Measurements from ENCODE around the gene NRROS.

The NRROS gene

DNA sequence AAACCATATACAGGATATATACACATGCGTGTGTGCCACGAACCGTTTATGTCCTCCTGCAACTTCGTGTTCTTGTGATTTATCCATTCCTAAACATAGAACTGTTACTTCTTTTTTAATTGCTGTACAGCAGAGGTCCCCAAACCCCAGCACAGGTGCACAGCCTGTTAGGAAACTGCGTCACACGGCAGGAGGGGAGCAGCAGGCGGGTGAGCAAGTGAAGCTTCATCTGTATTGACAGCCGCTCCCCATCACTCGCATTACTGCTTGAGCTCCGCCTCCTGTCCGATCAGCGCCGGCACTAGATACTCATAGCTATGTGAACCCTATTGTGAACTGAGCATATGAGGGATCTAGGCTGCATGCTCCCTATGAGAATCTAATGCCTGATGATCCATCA is 34.9 kb upstream of the NRROS start:
- H3K9ac ChIP-seq (ENCODE audit: low read length) = no peak overlapping the region
- no peaks in the 10 kb centered on the region for H3K27me3 ChIP-seq (ENCODE audit: insufficient read depth, low read length)
- no peak overlapping the region for H3K4me3 ChIP-seq (ENCODE audit: low read depth, low read length)
- no peak overlapping the region for H3K4ac ChIP-seq (ENCODE audit: low read depth, low read length)
- H3K36me3 ChIP-seq (ENCODE audit: control insufficient read depth in 1 of 2, insufficient read depth in 2 of 2, low read length in 2 of 2) = no peaks in the 10 kb centered on the region
- no peak overlapping the region for H3K4me2 ChIP-seq (ENCODE audit: low read length)
- no CpG with 5 or more reads among the region's 13 CpGs for WGBS (ENCODE audit: extremely low coverage, insufficient coverage, insufficient read length)
- DNase-seq = no peak
- no peaks in the 10 kb centered on the region for H3K4me1 ChIP-seq (ENCODE audit: control insufficient read depth in 1 of 2, insufficient read depth in 2 of 2, low read length in 2 of 2)
- no peak overlapping the region for H4K12ac ChIP-seq (ENCODE audit: low read depth, low read length)
- H4K91ac ChIP-seq (ENCODE audit: low read depth, low read length) = no peak overlapping the region
- no peak overlapping the region for H3K18ac ChIP-seq (ENCODE audit: low read length)
- H2BK120ac ChIP-seq (ENCODE audit: insufficient read depth, low read length, poor library complexity) = no peak overlapping the region
- H3K23ac ChIP-seq (ENCODE audit: low read length) = no peak overlapping the region
- no peak overlapping the region for H3K14ac ChIP-seq (ENCODE audit: low read length)
- no peak overlapping the region for H3K27ac ChIP-seq (ENCODE audit: low read depth, low read length)
- H3K9me3 ChIP-seq (ENCODE audit: insufficient read depth, low read depth, low read length) = no peaks in the 10 kb centered on the region
- no peak overlapping the region for H2BK12ac ChIP-seq (ENCODE audit: low read length)
- no peak overlapping the region for H4K8ac ChIP-seq (ENCODE audit: low read depth, low read length)
- H2BK5ac ChIP-seq (ENCODE audit: low read depth, low read length, poor library complexity) = no peak overlapping the region
- H3K79me2 ChIP-seq (ENCODE audit: control insufficient read depth, insufficient read depth, low read length, poor library complexity) = no peaks in the 10 kb centered on the region
- no peaks in the 10 kb centered on the region for H3K79me1 ChIP-seq (ENCODE audit: low read length)
- H2AFZ ChIP-seq (ENCODE audit: insufficient read depth, low read length, poor library complexity) = no peak overlapping the region
- H2AK5ac ChIP-seq (ENCODE audit: low read length) = no peak overlapping the region

DNA sequence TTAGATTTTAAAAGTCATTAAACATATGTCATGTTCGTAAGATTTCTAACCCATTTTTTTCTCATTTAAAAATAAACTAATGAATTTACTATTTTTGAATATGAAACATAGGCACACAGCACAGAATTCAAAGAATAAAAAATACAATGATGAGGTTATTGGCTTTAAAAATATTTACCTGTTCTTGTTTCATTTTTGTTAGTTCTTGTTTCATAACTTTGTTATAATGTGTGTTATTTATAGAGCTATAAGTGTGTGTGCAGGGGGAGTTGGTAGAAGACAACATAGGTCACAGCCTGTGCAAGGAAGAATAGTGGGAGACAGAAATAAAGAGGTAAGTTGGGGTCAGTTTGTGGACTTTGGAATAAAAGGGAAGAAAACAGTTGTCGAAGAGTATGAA is 30.8 kb upstream of the NRROS start:
- H3K9ac ChIP-seq (ENCODE audit: low read length) = no peak overlapping the region
- H2BK12ac ChIP-seq (ENCODE audit: low read length) = no peak overlapping the region
- WGBS (ENCODE audit: extremely low coverage, insufficient coverage, insufficient read length) = no CpG with 5 or more reads among the region's 2 CpGs
- H4K8ac ChIP-seq (ENCODE audit: low read depth, low read length) = no peak overlapping the region
- peaks cover 6 to 7% of the 10 kb centered on the region in 2 experiments for H3K4me1 ChIP-seq (ENCODE audit: control insufficient read depth in 1 of 2, insufficient read depth in 2 of 2, low read length in 2 of 2)
- H4K91ac ChIP-seq (ENCODE audit: low read depth, low read length) = no peak overlapping the region
- no peak overlapping the region for H3K27ac ChIP-seq (ENCODE audit: low read depth, low read length)
- no peaks in the 10 kb centered on the region for H3K27me3 ChIP-seq (ENCODE audit: insufficient read depth, low read length)
- H3K79me2 ChIP-seq (ENCODE audit: control insufficient read depth, insufficient read depth, low read length, poor library complexity) = no peaks in the 10 kb centered on the region
- no peak overlapping the region for H3K4me2 ChIP-seq (ENCODE audit: low read length)
- no peaks in the 10 kb centered on the region for H3K36me3 ChIP-seq (ENCODE audit: control insufficient read depth in 1 of 2, insufficient read depth in 2 of 2, low read length in 2 of 2)
- H3K4ac ChIP-seq (ENCODE audit: low read depth, low read length) = no peak overlapping the region
- no peak overlapping the region for H4K12ac ChIP-seq (ENCODE audit: low read depth, low read length)
- no peak overlapping the region for H2BK5ac ChIP-seq (ENCODE audit: low read depth, low read length, poor library complexity)
- H3K14ac ChIP-seq (ENCODE audit: low read length) = no peak overlapping the region
- no peak for DNase-seq
- H3K4me3 ChIP-seq (ENCODE audit: low read depth, low read length) = no peak overlapping the region
- no peaks in the 10 kb centered on the region for H3K79me1 ChIP-seq (ENCODE audit: low read length)
- no peak overlapping the region for H3K18ac ChIP-seq (ENCODE audit: low read length)
- H3K9me3 ChIP-seq (ENCODE audit: insufficient read depth, low read depth, low read length) = no peaks in the 10 kb centered on the region
- H2BK120ac ChIP-seq (ENCODE audit: insufficient read depth, low read length, poor library complexity) = no peak overlapping the region
- no peak overlapping the region for H3K23ac ChIP-seq (ENCODE audit: low read length)
- no peak overlapping the region for H2AFZ ChIP-seq (ENCODE audit: insufficient read depth, low read length, poor library complexity)
- H2AK5ac ChIP-seq (ENCODE audit: low read length) = no peak overlapping the region

GRCh38 chr3:196609343-196609775 is 30.1 kb upstream of the NRROS start:
- no peaks in the 10 kb centered on the region for H3K79me2 ChIP-seq (ENCODE audit: control insufficient read depth, insufficient read depth, low read length, poor library complexity)
- H3K18ac ChIP-seq (ENCODE audit: low read length) = no peak overlapping the region
- no peak overlapping the region for H2BK12ac ChIP-seq (ENCODE audit: low read length)
- H3K36me3 ChIP-seq (ENCODE audit: control insufficient read depth in 1 of 2, insufficient read depth in 2 of 2, low read length in 2 of 2) = no peaks in the 10 kb centered on the region
- no peak overlapping the region for H3K4me2 ChIP-seq (ENCODE audit: low read length)
- H2AFZ ChIP-seq (ENCODE audit: insufficient read depth, low read length, poor library complexity) = no peak overlapping the region
- WGBS (ENCODE audit: extremely low coverage, insufficient coverage, insufficient read length) = no CpG with 5 or more reads among the region's 5 CpGs
- H2BK120ac ChIP-seq (ENCODE audit: insufficient read depth, low read length, poor library complexity) = no peak overlapping the region
- H3K23ac ChIP-seq (ENCODE audit: low read length) = no peak overlapping the region
- H3K9me3 ChIP-seq (ENCODE audit: insufficient read depth, low read depth, low read length) = no peaks in the 10 kb centered on the region
- no peaks in the 10 kb centered on the region for H3K27me3 ChIP-seq (ENCODE audit: insufficient read depth, low read length)
- no peak overlapping the region for H4K12ac ChIP-seq (ENCODE audit: low read depth, low read length)
- no peak overlapping the region for H3K9ac ChIP-seq (ENCODE audit: low read length)
- H3K14ac ChIP-seq (ENCODE audit: low read length) = no peak overlapping the region
- peaks cover 6 to 7% of the 10 kb centered on the region in 2 experiments for H3K4me1 ChIP-seq (ENCODE audit: control insufficient read depth in 1 of 2, insufficient read depth in 2 of 2, low read length in 2 of 2)
- no peak overlapping the region for H2BK5ac ChIP-seq (ENCODE audit: low read depth, low read length, poor library complexity)
- no peak overlapping the region for H3K4ac ChIP-seq (ENCODE audit: low read depth, low read length)
- no peak overlapping the region for H4K91ac ChIP-seq (ENCODE audit: low read depth, low read length)
- H3K4me3 ChIP-seq (ENCODE audit: low read depth, low read length) = no peak overlapping the region
- H3K79me1 ChIP-seq (ENCODE audit: low read length) = no peaks in the 10 kb centered on the region
- no peak overlapping the region for H3K27ac ChIP-seq (ENCODE audit: low read depth, low read length)
- no peak overlapping the region for H4K8ac ChIP-seq (ENCODE audit: low read depth, low read length)
- no peak overlapping the region for H2AK5ac ChIP-seq (ENCODE audit: low read length)
- peak; percentile 48 to 80 for DNase-seq

- Histone ChIP-seq H3K9me3 (ENCODE audit: insufficient read depth, low read depth, low read length) (no peaks in the 10 kb centered on the region), H3K4me1 (ENCODE audit: control insufficient read depth in 1 of 2, insufficient read depth in 2 of 2, low read length in 2 of 2) (peaks cover 6 to 7% of the 10 kb centered on the region in 2 experiments), H2BK12ac (ENCODE audit: low read length) (no peak overlapping the region), H4K91ac (ENCODE audit: low read depth, low read length) (no peak overlapping the region), H2BK5ac (ENCODE audit: low read depth, low read length, poor library complexity) (no peak overlapping the region), H3K4ac (ENCODE audit: low read depth, low read length) (no peak overlapping the region), H2AFZ (ENCODE audit: insufficient read depth, low read length, poor library complexity) (no peak overlapping the region), H3K79me2 (ENCODE audit: control insufficient read depth, insufficient read depth, low read length, poor library complexity) (no peaks in the 10 kb centered on the region), H3K79me1 (ENCODE audit: low read length) (no peaks in the 10 kb centered on the region), H3K27me3 (ENCODE audit: insufficient read depth, low read length) (no peaks in the 10 kb centered on the region), H3K14ac (ENCODE audit: low read length) (no peak overlapping the region), H3K23ac (ENCODE audit: low read length) (peak overlapping the region; percentile 67), H3K36me3 (ENCODE audit: control insufficient read depth in 1 of 2, insufficient read depth in 2 of 2, low read length in 2 of 2) (no peaks in the 10 kb centered on the region), H3K4me2 (ENCODE audit: low read length) (no peak overlapping the region), H4K8ac (ENCODE audit: low read depth, low read length) (no peak overlapping the region), H4K12ac (ENCODE audit: low read depth, low read length) (no peak overlapping the region), H2AK5ac (ENCODE audit: low read length) (no peak overlapping the region), H3K4me3 (ENCODE audit: low read depth, low read length) (no peak overlapping the region), H2BK120ac (ENCODE audit: insufficient read depth, low read length, poor library complexity) (no peak overlapping the region), H3K9ac (ENCODE audit: low read length) (no peak overlapping the region), H3K18ac (ENCODE audit: low read length) (no peak overlapping the region), H3K27ac (ENCODE audit: low read depth, low read length) (no peak overlapping the region)
- WGBS (ENCODE audit: extremely low coverage, insufficient coverage, insufficient read length) = no CpG with 5 or more reads among the region's 6 CpGs
- DNase-seq = no peak
Observed at GRCh38 chr3:196609805-196610515, 29.5 kb upstream of the NRROS start.

Data from trophoblast cell (in vitro differentiated cells and primary cell).